ENCODE data around the gene PRSS53.
"Not testable (repeated sequence)": the region's sequence is repeated elsewhere in the genome, so short reads cannot be mapped to it uniquely, and the experiment has no call there.

The PRSS53 gene

DNA sequence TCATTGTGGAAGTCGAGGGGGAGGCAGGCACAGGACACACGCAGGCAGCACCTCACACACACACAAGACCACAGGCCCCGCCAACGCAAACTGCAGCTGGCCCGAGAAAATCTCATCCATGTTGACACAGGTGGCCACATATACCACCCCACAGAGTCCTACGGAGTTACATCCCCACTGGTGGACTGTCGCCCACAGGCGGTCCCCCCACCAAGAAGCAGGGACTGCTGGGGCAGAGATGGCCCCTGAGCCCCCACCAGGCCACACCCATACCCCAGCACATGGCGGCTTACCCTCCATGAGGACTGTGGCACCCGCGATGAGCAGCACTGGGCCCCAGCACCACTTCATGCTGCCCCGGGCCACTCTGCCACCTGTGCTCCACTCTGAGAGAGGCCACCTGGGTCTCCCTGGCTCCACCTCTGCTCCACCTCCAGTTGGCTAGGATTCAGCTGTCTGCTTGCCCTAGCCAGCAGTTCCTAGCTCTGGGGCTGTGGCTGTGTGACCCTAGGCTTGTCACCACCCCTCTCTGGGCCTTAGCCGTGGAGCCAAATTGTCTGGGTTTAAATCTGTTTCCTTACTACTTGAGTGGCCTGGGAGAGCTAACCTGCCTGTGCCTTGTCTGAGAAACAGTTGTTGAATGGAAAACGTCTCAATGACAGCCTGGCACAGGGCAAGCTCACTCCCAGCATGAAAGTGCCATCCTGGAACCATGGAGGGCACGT lies at the start of gene PRSS53:
Gene PRSS53, minus strand, starts transcription at position 485 of the 725 bp plus-strand sequence. Its CDS starts 134 bp downstream, at position 351.
- DNase-seq: no peak

DNA sequence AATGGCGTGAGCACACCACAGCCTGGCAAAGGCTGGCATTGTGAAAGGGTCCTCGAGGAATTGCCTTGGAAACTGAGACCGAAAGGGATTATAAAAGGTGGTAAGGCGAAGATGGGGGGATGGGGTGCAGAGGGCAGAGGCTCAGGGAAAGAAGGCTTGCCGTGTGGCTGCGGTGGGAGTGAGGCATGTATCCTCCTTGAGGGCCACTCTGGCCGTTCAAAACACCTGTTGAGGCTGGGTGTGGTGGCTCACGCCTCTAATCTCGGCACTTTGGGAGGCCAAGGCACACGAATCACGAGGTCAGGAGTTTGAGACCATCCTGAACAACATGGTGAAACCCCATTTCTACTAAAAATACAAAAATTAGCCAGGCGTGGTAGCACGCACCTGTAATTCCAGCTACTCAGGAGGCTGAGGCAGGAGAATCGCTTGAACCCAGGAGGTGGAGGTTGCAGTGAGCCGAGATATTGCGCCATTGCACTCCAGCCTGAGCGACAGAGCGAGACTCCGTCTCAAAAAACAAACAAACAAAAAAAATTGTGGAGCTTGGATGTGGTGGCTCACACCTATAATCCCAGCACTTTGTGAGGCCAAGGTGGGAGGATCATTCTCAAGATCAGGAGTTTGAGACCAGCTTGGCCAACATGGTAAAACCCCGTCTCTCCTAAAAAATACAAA lies 48.2 kb upstream of the PRSS53 start:
- not testable (repeated sequence) for DNase-seq

DNA sequence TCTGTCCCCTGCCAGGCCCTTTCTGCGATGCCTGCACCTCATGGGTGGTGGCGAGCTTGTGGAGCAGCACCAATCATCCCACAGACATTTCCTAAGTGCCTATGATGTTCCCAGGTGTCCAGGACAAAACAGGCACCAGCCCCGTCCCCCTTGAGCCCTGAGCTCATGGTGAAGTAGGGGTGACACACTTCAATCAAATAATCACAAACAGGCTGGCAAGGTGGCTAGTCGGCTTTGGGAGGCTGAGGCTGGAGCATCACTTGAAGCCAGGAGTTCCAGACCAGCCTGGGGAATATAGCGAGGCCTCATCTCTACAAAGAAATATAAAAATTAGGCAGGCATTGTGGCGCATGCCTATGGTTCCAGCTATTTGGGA lies 47.5 kb upstream of the PRSS53 start:
- no peak for DNase-seq

DNA sequence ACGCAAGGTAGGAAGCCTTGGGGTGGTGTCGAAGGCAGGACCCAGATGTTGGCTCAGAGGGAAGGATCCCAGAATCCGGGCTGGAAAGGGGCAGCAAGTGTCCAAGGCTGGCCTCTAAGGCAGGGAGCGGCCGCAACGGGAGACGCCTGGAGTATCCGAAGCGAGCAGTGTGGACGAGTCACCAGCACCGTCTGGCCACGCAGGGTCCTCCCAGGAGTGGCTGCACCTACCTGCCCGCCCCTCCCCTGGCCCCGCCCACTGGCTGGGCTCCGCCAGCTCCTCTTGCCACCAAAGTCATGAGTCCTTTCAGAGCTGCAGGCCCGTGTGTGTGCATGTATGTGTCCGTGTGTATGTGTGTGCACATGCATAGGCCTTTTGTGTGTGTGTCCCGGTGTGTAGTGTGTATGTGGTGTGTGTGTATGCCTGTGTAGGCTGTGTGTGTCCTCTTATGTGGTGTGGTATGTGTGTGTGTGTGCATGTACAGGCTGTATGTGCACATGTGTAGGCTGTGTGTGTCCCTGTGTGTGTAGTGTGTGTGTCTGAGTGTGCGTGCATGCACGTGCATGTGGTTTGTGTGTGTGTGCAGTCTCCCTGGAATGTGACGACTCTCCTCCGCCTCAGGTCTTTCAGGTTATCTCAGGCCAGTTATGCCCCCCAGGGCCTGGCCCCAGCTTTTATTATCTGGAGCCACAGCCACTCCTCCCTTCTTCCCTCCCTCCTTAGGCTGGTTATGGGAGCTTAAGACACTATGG lies 47.0 kb upstream of the PRSS53 start, which contains the start of gene PRSS8:
Gene PRSS8, minus strand, starts transcription at position 193 of the 752 bp plus-strand sequence. CDS start 229 bp downstream, outside the sequence.
- peak; percentile 65 for DNase-seq

DNA sequence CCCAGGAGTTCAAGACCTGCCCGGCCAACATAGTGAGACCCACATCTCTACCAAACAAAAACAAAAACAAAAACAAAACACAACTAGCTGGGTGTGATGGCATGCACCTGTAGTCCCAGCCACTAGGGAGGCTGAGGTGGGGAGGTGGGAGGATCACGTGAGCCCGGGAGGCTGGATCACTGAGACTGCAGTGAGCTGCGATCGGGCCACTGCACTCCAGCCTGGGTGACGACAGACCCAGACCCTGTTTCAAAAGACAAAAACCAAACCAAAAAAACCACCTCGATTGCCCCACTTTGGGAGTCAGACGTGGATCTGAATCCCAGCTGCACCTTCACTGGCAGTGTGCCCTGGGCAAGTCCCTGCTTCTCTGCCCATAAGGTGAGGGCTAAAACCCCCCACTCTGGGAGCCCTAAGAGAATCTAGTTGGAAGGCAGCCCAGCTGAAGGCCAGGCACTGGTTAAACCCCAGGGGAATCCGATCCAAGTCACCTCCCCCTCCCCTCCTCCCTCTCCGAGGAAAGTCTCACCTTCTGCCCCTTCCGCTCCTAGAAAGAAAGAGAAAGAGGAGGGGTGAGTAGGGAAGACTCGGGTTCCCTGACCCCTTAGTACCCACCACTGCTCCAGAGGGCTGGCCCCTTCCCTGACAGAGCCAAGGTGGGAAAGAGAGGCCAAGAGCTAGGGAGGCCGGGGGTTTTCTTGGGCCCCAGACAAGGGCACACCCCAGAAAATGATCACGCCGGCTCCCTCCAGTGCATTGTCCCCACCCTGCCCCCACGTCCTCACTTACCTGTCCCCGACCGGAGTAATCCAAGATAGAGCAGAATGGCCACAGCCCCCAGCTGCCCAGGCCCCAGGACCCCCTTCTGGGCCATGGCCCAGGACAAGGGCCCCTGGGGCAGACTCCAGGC lies 46.1 kb upstream of the PRSS53 start:
- no peak for DNase-seq

DNA sequence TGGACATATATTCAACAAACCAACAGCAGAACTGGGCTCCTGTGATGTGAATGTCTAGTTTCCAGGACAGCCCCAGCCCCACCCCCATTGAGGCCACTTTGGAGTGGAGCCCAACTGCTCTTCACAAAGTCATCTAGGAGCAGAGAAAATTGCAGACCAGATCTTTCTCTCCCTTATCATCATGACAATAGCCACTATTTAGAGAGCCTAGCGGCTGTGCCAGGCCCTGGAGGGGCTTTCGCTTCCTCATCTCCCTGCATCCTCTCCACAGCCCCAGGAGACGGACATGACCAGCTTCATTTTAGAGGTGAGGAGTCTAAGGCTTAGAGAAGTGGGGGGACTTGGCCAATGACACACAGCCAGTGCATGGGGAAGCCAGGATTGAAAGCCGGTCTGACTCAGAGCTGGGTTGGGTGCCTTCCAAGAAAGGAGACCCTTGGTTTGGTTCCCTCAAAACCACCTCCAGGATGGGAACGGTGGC lies 45.4 kb upstream of the PRSS53 start:
- peak; percentile 49 for DNase-seq

DNA sequence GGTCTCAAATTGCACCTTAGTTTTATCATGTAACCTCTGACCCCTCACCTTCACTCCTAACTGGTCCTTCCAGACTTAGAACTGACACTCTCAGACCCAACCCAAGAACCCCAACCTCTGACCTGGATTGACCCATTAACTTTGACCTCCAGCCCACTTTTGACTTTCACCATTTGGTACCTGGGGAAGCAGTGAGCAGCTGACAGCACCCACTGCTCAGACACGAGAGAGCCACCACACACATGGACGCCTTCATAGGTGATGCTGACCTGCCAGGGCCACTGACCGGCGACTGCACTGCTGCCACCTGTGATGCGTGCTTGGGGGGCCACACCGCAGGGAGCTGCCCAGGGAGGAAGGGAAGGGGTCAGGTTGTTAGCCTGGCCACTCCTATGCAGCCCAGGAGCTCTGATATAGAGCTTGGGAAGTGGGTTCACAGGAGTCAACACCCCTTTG lies 44.3 kb upstream of the PRSS53 start:
- no peak for DNase-seq

DNA sequence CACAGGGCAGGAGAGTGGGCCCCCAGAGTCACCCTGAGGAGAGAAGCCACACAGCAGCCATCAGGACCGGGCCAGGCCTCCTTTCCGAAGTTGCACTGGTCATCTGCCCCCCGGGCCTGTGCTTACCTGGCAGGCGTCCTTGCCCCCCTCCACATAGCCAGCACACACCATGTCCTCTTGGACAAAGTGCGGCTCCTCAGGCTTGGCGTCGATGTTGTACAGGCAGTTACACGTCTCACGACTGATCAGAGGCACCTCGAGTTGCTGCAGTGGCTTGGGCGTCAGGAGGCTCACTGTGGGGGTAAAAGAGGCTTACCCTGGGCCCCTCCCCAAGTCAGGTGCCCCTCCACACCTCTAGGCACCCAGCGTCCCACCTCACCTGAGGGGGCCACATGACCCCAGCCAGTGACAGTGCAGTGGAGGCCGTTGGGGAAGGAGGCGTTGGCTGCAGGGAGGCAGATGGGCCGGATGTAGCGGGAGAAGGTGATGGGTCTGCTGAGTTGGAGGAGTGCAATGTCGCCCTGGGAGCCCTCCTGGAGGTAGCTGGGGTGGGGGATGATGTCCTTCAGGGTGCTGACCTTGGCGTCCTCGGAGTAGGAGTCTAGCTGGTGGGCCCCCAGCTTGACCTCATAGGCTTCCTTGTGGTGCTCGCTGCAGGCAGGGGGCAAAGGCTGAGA lies 43.7 kb upstream of the PRSS53 start:
- no peak for DNase-seq

DNA sequence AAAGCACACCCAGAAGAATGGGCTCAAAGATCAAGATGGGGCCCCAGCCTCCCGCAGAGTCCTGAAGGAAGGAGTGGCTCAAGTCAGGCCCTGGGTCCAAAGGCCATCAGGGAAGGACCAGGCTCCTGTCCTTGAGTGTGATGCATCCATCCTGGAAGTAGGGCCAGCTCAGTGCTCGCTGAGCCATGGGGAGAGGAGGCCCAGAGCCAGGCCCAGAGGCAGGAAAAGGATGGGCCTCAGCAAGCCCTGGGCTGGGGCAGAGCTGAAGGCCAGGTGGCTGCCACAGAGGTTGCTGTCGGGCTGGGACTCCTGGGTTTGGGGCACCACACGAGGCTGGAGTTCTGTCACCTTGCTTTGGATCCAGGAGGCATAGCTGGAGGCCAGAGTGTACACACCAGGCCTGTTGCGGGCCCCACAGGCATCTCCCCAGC lies 43.1 kb upstream of the PRSS53 start:
- DNase-seq: no peak

DNA sequence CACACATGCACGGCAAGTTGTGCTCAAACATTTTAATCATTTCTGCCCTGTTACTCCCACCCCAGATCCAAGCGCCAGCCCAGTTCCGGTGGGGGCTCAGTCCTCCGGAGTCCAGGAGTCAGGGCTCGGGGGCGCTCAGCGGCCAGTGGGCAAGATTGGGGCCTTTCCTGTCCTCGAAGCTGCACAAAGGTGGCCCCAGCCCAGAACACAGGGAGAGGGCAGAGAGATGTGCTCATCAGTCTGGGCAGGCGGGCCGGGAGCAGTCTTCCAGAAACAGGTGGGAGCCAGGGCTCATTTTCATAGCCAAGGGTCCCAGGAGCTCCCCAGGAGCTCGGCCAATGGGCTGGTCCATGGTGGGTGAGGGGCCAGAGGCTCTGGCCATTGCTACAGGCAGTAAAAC lies 42.7 kb upstream of the PRSS53 start:
- no peak for DNase-seq

DNA sequence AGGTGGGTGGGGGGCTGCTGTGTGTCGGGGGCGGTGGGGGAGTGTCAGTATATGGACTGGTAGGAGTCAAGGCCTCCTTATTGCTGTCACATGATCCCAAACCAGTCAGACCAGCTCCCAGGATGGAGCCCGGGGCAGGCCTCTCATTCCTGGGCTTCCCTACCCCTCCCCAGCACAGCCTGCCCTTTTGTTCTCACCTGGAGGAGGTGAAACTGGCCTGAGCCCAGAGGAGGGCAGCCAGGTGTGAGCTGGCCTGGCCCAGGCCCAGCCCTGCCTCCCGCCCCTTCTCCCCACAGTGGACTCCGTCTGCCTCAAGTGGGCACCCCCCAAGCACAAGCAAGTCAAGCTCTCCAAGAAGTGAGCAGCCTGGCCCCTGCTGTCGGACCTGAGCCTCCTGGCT lies 42.2 kb upstream of the PRSS53 start:
- DNase-seq: no peak

DNA sequence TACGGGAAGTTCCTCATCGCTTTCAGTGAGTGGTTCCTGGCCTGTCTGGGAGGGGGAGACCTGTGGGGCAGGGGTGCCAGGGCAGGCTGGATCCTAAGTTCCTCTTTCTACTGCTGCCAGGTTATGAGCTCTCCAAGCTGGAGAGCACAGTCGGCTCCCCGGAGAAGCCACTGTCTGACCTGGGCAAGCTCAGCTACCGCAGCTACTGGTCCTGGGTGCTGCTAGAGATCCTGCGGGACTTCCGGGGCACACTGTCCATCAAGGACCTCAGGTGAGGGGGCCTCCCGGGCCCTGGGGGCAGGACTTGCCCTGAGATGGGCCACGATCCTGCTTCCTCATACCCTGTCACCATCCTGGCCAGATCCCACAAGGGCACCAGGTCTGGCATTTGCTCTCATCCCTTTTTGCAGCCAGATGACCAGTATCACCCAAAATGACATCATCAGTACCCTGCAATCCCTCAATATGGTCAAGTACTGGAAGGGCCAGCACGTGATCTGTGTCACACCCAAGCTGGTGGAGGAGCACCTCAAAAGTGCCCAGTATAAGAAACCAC lies 41.7 kb upstream of the PRSS53 start:
- DNase-seq: no peak

DNA sequence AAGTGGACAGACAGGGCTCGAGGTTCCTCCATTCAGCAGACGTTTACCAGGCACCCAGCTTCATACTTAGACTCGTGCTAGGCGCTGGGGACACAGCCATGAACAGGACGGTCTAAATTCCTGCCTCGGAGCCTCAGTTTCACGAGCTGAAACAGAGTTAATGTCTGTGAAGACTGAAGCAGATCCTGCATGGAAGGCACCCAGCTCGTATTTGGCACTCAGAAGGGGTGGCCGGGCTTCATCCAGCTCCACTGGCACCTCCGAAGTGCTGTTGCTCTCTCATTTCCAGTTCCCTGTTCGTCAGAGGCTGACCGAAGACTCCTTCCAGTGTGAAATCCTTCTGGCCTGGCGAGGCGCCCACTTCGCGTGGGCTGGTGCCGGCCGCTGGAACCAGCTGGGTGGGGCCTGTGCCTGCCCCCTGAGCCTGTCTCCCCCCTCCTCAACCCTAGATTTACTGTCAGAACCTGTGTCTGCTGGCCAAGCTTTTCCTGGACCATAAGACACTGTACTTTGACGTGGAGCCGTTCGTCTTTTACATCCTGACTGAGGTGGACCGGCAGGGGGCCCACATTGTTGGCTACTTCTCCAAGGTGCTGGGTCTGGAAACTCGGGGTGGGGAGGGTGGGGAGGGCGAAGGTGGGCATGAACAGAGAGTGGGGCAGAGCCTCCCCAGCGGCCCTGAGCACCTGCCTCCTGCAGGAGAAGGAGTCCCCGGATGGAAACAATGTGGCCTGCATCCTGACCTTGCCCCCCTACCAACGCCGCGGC lies 41.0 kb upstream of the PRSS53 start:
- peak; percentile 42 for DNase-seq

DNA sequence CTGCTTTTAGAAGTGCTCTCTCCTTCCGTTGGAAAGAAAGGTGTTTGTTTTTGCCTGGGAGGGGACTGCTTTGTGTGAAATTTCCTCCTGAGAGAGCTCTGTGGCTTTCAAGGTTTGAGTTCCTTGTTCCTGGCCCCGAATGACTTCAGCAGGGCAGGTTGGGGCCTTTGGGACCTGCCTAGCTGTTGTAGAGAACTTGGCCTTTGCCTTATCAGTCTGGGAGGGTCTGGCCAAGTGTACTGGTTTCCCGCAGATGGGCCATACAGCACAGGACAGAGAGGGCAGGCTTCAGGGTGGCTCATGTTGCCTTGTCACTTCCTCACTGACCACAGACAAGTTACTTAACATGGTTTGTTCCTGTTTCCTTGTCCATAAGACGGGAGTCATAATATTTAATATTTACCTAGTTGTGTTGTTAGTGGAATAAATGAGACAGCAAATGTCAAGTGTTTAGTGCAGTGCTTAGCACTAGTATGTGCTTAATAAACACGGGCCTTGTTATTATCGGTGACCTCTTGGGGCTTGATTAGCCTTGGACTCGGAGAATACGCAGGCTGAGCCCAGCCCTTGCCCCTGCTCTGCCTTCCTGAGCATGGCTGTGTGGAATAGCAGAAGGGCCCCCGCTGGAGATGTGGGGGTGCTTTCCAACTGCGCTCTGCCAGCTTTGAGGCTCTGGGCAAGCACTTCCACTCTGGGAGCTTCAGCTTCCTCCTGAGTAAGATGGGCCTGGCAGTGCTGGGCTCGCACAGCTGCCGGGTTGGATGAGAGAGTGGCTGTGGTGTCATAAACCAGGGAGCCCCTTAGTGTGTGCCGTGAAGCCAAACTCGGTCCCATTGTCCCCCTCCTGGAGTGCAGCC lies 40.2 kb upstream of the PRSS53 start:
- peak; percentile 97 for DNase-seq

DNA sequence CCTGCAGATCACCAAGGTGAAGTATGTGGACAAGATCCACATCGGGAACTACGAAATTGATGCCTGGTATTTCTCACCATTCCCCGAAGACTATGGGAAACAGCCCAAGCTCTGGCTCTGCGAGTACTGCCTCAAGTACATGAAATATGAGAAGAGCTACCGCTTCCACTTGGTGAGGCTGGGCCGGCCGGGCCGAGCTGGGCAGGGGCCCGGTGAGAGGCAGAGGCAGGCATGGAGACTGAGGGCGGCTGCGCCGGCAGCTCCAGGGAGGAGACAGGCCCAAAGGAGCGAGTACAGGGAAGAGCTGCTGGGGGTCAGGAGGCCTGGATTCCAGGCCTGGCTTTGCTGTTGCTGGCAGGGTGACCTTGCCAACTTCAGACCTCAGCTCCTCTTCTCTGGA lies 38.4 kb upstream of the PRSS53 start:
- no peak for DNase-seq

DNA sequence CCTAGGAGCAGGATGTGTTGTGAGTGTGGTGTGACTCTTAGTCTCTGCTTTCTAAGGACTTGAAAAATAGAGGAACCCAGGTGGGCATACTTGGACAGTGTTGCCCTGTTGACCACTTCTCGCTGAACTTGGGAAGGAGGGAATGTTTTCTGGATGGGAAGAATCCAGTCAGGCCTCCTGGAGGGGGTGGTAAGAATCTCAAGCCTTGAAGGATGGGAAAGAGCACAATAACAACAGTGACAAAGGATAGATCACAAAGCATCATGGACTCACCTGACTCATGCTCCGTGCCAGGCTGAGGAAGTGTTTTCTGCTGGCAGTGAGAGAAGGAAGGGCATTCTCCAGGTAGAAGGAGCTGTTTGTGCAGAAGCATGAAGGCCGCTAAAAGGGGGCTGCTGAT lies 37.1 kb upstream of the PRSS53 start:
- DNase-seq: no peak

DNA sequence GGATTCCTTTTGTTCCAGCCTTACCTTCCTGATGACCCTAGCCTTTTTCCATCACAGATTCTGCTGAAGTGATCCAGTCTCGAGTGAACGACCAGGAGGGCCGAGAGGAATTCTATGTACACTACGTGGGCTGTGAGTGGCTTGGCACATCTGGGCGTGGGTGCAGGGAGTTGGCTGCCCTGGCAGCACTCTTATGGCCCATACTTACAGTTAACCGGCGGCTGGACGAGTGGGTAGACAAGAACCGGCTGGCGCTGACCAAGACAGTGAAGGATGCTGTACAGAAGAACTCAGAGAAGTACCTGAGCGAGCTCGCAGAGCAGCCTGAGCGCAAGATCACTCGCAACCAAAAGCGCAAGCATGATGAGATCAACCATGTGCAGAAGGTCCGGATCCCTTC lies 31.4 kb upstream of the PRSS53 start:
- no peak for DNase-seq

DNA sequence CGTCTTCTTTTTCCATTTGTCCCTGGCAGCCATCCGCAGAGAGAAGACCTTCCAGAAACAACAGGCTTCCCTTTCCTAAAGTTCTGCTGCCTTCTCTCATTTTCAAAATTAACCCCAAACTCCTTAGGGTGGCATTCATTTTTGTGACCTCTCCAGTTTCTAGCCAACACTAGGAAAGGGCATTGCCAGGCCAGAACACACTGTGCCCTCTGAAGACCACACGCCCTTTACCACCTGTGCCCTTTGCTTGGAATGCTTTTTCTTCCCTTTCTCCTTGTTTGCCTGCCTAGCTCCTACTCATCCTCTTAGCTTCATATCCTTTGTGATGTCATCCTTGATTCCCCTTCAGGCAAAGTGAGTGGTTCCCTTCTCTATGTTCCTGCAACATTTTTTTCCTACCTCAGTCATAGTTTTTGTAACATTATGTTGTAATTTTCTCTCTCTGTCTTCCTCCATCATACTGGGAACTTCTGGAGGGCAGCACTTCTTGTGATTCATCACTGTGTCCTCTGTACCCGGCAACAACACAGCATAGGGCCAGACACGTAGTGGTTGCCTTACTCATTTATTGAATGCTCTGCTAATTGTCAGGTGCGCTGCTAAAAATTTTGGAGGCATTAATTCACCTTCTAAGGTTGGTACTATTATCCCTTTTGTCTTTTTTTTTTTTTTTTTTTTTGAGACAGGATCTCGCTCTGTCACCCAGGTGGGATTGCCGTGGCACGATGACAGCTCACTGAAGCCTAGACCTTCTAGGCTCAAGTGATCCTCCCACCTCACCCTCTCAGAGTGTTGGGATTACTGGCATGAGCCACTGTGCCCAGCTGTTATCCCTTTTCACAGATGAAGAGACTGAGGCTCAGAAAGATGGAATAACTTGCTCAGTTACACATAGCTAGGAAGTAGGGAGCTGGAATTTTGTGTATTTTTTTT lies 29.7 kb upstream of the PRSS53 start:
- peak; percentile 7 for DNase-seq

All from hematopoietic multipotent progenitor cell treated with erythropoietin and hydrocortisone succinate and interleukin-3 and kit ligand, for 6 days (in vitro differentiated cells).